Heart right ventricle (tissue), 16 donors: ENCODE data around the gene RASIP1. TPM values are rescaled to one million over a fixed set of nuclear protein-coding genes. Genes with fewer than 3 reads are reported as not detected.
A peak's percentile ranks its signal among the peaks of the same experiment; 100 is the strongest.

ENCODE experiments used
- ATAC-seq, 8 donors: fragments of 200-7000 bp; cut with Tn5 transposase; one replicate each; pipeline ENCODE4 v1.9.1; 2020; ENCODE audit warnings: mild to moderate bottlenecking in 8 of 8, moderate library complexity in 8 of 8, moderate number of reproducible peaks in 1 of 8
- DNase-seq, 2 donors: peaks; one replicate each; pipeline ENCODE4 v3.0.0-alpha.2; 2020
- H3K27ac ChIP-seq, 10 donors: fragments of 200-600 bp; sonication (generic) in 2 of 10; one replicate each; pipeline versions ENCODE4 v1.5.0 to v1.8.0; 2020 to 2022; ENCODE audit warnings: mild to moderate bottlenecking in 3 of 10
- H3K27me3 ChIP-seq, 7 donors: fragments of 200-600 bp; one replicate each; pipeline ENCODE4 v1.8.0; 2021 to 2022; ENCODE audit warnings: mild to moderate bottlenecking in 2 of 7
- H3K36me3 ChIP-seq, 9 donors: fragments of 200-600 bp; sonication (generic) in 1 of 9; one replicate each; pipeline versions ENCODE4 v1.5.0 to v1.8.0; 2020 to 2022; ENCODE audit warnings: mild to moderate bottlenecking in 2 of 9
- H3K4me1 ChIP-seq, 9 donors: fragments of 200-600 bp; sonication (generic) in 1 of 9; one replicate each; pipeline versions ENCODE4 v1.5.0 to v1.8.0; 2020 to 2022; ENCODE audit warnings: mild to moderate bottlenecking in 4 of 9
- H3K4me3 ChIP-seq, 10 donors: fragments of 200-600 bp; sonication (generic) in 2 of 10; one replicate each; pipeline versions ENCODE4 v1.5.0 to v1.8.0; 2020 to 2022; ENCODE audit warnings: mild to moderate bottlenecking in 7 of 10, moderate library complexity in 2 of 10
- H3K9me3 ChIP-seq, 11 donors: fragments of 200-600 bp in 10 of 11; sonication (generic) in 2 of 11; one replicate each; pipeline versions ENCODE4 v1.5.0 to v1.8.0; 2013 to 2022; ENCODE audit warnings: mild to moderate bottlenecking in 2 of 11, control low read depth in 1 of 11, moderate library complexity in 1 of 11
- CTCF ChIP-seq, 9 donors: fragments of 200-600 bp; sonication (generic) in 2 of 9; IDR thresholded peaks; one replicate each; pipeline versions ENCODE4 v1.5.0 to v1.8.0; 2021 to 2022; ENCODE audit warnings: antibody characterized with exemption in 9 of 9, mild to moderate bottlenecking in 5 of 9, moderate library complexity in 1 of 9
- WGBS, 2 donors: extraction: QIAGEN DNeasy Blood & Tissue Kit; methylation state at CpG; one replicate each; pipeline ENCODE4 v1.1.7; 2013; ENCODE audit warnings: inconsistent platforms in 1 of 2; 5-methylcytosine and 5-hydroxymethylcytosine counted together
- intact Hi-C, 10 donors: fragments of 100-400 bp; cut with DNase I; formaldehyde crosslinking; loops; one replicate each; pipeline versions ENCODE4 v1.11.1 to v1.14.2; 2022
- polyA plus RNA-seq, 2 donors: library from polyadenylated mRNA; stranded (reverse); fragments of 200-250 nt; gene quantifications; one replicate each; pipeline ENCODE4 v1.2.3, GENCODE V29; 2013
- total RNA-seq, 10 donors: library from RNA; stranded (reverse); fragmentation: NEBNext Ultra II Directional in 3 of 10; extraction: Animal tissue kit (Norgen Biotek cat#: 25700) in 3 of 10; gene quantifications; one replicate each; pipeline versions ENCODE4 v1.2.1 to v1.2.4, GENCODE V29; 2021 to 2023
- donor health status: Arrhythmogenic right ventricular cardiomyopathy.
- donor health status: ischemic (EF 13 %, LVEDD 7.1; RV severe dilation, severe dysfunction).
- donor health status: healthy with polysubstance abuse.
- donor health status: DM: no; HTN: yes; CAD: no.
- donor health status: DM: no; HTN: no; CAD: no.
- donor health status: ischemic (EF 25% LVEDD 6.9; RV normal size, moderate dysfunction).
- donor health status: ischemic (EF 25% LVEDD 5.7; RV mildly dilated, moderate dysfunction).
- donor health status: healthy.
- donor health status: DM: yes; HTN: yes; CAD: no.
- donor health status: Ischemic cardiomyopathy.
- donor health status: ischemic (EF 35%, LVEDD 5.7; RV mildly dilated, moderate dysfunction).
- donor health status: nonischemic (EF 11% LVEDD 7.7; RV severe dilation, severe dysfunction).
- donor health status: DM: yes; HTN: yes; CAD: no.
- donor health status: PGD.
- donor health status: ischemic (EF 29% LVEDD 5.4; RV normal size, mild dysfunction).
- donor health status: nonischemic (EF 23%, LVEDD 6.1; RV moderate dilation, normal function).

Gene RASIP1
- total and polyA plus RNA-seq, 12 donors, result 13.6 to 27.3 (median 16.2) TPM

- Histone ChIP-seq H3K9me3 (no peaks in the 10 kb centered on the region), H3K27me3 (peaks cover 0 to 24% (median 4%) of the 10 kb centered on the region in 7 donors)
- 67 to 73% methylated on average over 8 of the region's 8 CpGs for WGBS, 2 donors
Measured at GRCh38 chr19:48746110-48746509, 5.7 kb upstream of the RASIP1 start.

GRCh38 chr19:48745208-48745995 is 5.0 kb upstream of the RASIP1 start:
- no peak overlapping the region for H3K27ac ChIP-seq
- H3K4me1 ChIP-seq, result peaks cover 0 to 41% (median 22%) of the 10 kb centered on the region in 9 donors
- peaks cover 0 to 23% (median 0%) of the 10 kb centered on the region in 9 donors for H3K36me3 ChIP-seq
- ATAC-seq (peak in 2 of 8 donors; percentile 18 to 43), DNase-seq (peak in 1 of 2 donors; percentile 68)
- H3K27me3 ChIP-seq, result peaks cover 0 to 23% (median 3%) of the 10 kb centered on the region in 7 donors
- no peak overlapping the region for H3K4me3 ChIP-seq
- 29 to 38% methylated on average over 33 of the region's 33 CpGs for WGBS, 2 donors
- intact Hi-C loops, result no loop called here
- TF ChIP-seq CTCF (IDR thresholded peaks at IDR 0.05), result no peak
- no peaks in the 10 kb centered on the region for H3K9me3 ChIP-seq

More at GRCh38 chr19:48746110-48746509, 5.7 kb upstream of the RASIP1 start:
- H3K27ac ChIP-seq, result peak overlapping the region; percentile 60 to 91 (median 82)
- no peak for ATAC-seq
- H3K4me1 ChIP-seq, result peaks cover 0 to 41% (median 24%) of the 10 kb centered on the region in 9 donors
- peak overlapping the region in 3 of 10 donors; percentile 14 to 53 (median 47) for H3K4me3 ChIP-seq
- intact Hi-C loops, result no loop called here
- peaks cover 0 to 28% (median 0%) of the 10 kb centered on the region in 9 donors for H3K36me3 ChIP-seq
- no peak for TF ChIP-seq CTCF (IDR thresholded peaks at IDR 0.05)
- DNase-seq, result no peak

GRCh38 chr19:48742096-48742495 is 1.7 kb upstream of the RASIP1 start:
- intact Hi-C loops, result loop anchor here in 2 of 10 donors (5.0 kb wide), 2 partner anchors 40 to 95 kb away; partner anchors contain the start of gene CA11 (in 1 of the 2)
- DNase-seq (no peak), ATAC-seq (no peak)
- WGBS, 2 donors, result 90 to 93% methylated on average over 11 of the region's 11 CpGs
- Histone ChIP-seq H3K4me3 (no peak overlapping the region), H3K9me3 (no peaks in the 10 kb centered on the region), H3K27ac (peak overlapping the region; percentile 53 to 97 (median 94)), H3K36me3 (peaks cover 0 to under 1% (median 0%) of the 10 kb centered on the region in 9 donors), H3K27me3 (peaks cover 0 to 38% (median 3%) of the 10 kb centered on the region in 7 donors), H3K4me1 (peaks cover 0 to 46% (median 16%) of the 10 kb centered on the region in 9 donors)
- no peak for TF ChIP-seq CTCF (IDR thresholded peaks at IDR 0.05)

- no peak for TF ChIP-seq CTCF (IDR thresholded peaks at IDR 0.05)
- peaks cover 0 to 32% (median 3%) of the 10 kb centered on the region in 7 donors for H3K27me3 ChIP-seq
- H3K4me1 ChIP-seq, result peaks cover 0 to 40% (median 18%) of the 10 kb centered on the region in 9 donors
- intact Hi-C loops, result loop anchor here in 2 of 10 donors (5.0 kb wide), 2 partner anchors 41 to 94 kb away; partner anchors contain the start of gene CA11 (in 1 of the 2)
- H3K9me3 ChIP-seq, result no peaks in the 10 kb centered on the region
- peak overlapping the region; percentile 1 to 84 (median 71) for H3K4me3 ChIP-seq
- peaks cover 0 to 8% (median 0%) of the 10 kb centered on the region in 9 donors for H3K36me3 ChIP-seq
- ATAC-seq (peak; percentile 18 to 73 (median 50)), DNase-seq (peak; percentile 61 to 73)
- H3K27ac ChIP-seq, result peak overlapping the region; percentile 81 to 97 (median 94)
- whole genome bisulfite sequencing, 2 donors, result 31 to 37% methylated on average over 35 of the region's 35 CpGs
Measured at GRCh38 chr19:48741129-48741999, 954 bp upstream of the RASIP1 start.
